GM18505 (cell line): Measurements from ENCODE around the gene TBX1.
"Not testable (repeated sequence)": the region's sequence is repeated elsewhere in the genome, so short reads cannot be mapped to it uniquely, and the experiment has no call there.

Experiments used
- ATAC-seq: cut with Tn5 transposase; IDR thresholded peaks from one replicate; pipeline ENCODE4 v1.9.1; 2021; ENCODE audit not compliant: unreplicated experiment
- POLR2A ChIP-seq: IDR thresholded peaks from 4 replicates; pipeline ENCODE4 v1.6.1; 2011; ENCODE audit warnings: borderline replicate concordance; ENCODE audit not compliant: insufficient read depth, insufficient read length; ENCODE audit errors: extremely low read depth

The TBX1 gene

DNA sequence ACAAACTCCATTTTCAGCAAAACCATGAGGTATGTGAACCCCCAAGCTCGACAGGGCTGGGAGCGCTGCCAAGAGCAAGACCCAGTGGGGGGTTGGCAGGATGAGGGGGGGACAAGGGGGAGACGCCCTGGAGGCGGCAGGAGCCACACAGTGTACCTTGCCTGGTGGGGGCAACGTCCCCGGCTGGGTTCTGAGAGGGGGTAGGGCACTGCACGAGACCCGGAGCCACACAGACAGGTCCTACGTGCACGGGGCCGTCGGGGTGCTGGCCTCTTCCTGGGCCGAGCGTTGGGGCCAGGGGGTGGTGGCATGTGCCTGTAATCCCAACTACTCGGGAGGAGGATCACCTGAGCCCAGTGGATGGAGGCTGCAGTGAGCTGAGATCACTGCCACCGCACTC is 28.8 kb downstream of the TBX1 start:
- ATAC-seq, result no peak
- TF ChIP-seq POLR2A, result no peak

DNA sequence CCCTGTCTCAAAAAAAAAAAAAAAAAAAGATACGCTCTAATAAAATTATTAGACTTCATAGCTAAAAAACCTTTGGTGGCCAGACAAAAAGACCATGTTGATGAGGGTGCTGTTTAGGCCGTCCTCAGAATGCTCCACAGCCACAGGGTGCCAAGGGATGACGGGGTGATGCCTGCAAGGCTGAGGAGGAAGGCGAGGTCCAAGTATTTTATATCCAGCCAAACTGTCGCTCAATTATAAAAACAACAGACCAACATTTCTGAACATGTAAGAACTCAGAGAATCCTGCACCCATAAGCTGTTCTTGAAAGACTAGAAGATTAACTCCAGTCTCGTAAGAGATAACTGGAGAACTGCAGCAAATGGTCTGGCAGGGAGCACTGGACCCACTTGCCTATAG is 29.2 kb downstream of the TBX1 start:
- no peak for ATAC-seq
- TF ChIP-seq POLR2A, result no peak

GRCh38 chr22:19791243-19791642 is 30.7 kb downstream of the TBX1 start:
- no peak for ATAC-seq
- TF ChIP-seq POLR2A, result no peak

GRCh38 chr22:19791894-19792293 is 31.3 kb downstream of the TBX1 start:
- no peak for TF ChIP-seq POLR2A
- no peak for ATAC-seq

DNA sequence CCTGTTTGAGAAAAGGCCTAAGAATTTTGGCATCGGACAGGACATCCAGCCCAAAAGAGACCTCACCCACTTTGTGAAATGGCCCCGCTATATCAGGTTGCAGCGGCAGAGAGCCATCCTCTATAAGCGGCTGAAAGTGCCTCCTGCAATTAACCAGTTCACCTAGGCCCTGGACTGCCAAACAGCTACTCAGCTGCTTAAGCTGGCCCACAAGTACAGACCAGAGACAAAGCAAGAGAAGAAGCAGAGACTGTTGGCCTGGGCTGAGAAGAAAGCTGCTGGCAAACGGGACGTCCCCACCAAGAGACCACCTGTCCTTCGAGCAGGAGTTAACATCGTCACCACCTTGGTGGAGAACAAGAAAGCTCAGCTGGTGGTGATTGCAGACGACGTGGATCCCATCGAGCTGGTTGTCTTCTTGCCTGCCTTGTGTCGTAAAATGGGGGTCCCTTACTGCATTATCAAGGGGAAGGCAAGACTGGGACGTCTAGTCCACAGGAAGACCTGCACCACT is 31.9 kb downstream of the TBX1 start:
- not testable (repeated sequence) for ATAC-seq

DNA sequence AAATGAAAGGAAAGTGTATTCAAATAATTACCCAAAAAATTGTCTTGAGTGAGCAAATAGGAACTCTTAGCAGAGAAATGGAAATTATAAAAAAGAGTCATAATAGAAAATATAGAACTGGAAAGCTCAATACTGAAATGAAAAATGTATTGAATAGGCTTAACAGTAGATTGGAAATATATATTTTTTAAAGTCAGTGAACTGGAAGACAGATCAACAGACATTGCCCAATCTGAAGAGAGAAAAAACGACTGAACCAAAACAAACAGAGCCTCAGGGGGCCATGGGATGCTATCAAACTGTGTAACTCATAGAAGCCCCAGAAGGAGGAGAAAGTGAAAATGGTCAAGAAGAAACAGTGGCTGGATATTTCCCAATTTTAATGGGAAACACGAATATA is 32.6 kb downstream of the TBX1 start:
- ATAC-seq, result no peak

DNA sequence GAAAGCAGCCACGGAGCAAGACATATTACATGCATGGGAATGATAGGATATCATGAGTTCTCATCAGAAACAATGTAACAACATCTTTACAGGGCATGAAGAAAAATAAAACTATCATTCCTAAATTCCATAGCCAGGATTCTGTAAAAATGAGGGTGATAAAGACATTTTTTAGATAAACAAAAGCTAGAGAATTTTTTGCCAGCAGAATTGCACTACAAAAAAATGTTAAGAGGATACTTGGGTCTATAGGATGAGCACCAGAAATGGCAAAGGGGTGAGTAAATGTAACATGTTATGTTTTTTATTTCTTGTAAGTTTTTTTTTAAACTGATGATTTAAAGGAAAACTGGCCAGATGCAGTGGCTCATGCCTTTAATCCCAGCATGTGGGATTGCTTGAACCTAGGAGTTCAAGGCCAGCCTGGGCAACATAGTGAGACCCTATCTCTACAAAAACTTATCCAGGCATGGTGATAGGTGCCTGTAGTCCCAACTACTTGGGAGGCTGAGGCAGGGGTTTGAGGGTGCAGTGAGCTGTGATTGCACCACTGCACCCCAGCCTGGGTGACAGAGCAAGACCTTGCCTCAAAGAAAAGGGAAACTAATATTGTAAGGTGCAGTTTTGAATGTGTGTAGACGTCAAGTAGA is 33.2 kb downstream of the TBX1 start:
- no peak for ATAC-seq
- TF ChIP-seq POLR2A, result no peak

More for the DNA sequence above, 32.6 kb downstream of the TBX1 start:
- TF ChIP-seq POLR2A, result no peak

- ATAC-seq, result no peak
- no peak for TF ChIP-seq POLR2A
Measured at GRCh38 chr22:19795617-19796008, 35.0 kb downstream of the TBX1 start.

DNA sequence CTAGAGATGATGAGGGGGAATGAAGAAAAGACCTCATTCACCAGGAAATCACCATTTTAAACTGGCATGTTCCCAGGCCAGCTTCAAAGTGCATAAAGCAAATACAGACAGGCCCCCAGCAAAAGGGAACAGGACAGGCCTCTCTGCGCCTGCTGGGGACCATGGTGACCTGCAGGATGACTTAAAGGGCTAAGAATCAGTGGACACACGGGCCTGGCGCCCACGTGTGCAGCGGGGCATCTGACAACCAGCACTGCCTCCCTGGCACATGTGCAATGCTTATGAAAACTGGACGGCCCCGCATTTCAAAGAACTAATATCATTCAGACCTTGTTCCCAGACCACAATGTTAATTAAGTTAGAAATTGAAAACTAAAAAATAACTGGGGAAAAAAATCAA is 35.6 kb downstream of the TBX1 start:
- TF ChIP-seq POLR2A, result no peak
- no peak for ATAC-seq

DNA sequence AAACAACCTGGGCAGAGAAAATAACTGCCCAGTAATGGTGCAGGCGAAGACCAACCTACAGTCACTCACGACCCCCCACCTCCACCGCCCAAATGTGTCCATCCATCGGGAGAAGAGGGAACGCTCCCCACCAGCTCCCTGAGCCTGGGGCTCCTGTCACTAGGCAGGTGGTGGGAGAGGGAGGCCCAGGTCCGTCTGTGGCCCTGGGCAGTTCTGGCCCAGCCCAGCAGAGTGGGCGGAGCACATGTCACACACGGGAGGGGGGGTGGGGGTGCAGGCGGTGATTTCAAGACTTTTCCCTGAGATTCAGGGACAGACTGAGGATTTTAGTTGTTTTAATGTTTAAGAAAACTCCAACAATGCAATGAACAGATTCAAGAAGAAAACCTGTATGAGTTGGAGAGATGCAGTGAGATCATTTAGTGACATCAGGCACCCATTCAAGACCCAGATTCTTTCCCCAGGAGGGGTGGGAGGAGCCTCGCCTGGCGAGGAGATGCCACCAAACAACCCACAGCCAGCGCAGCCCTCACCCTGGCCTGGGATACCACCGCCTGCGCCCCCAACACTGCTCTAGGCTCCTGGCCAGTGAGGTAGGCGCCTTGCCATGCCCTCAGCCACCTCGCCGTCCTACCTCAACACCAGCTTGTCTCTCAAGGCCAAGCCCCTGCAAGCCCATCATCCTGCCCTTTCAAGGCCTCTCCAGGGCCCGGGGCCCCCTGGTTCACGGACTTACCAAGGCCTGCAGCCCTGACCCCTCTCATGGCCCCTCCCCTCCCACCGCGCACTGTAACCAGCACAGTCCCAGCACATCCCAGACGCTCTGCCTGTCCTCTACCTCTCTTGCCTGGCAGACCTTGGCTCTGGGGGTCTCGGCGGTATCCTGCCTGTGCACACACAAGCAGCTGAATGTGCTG is 36.8 kb downstream of the TBX1 start:
- TF ChIP-seq POLR2A, result no peak
- ATAC-seq, result no peak

- TF ChIP-seq POLR2A, result no peak
- no peak for ATAC-seq
Measured at GRCh38 chr22:19798003-19798665, 37.6 kb downstream of the TBX1 start.

DNA sequence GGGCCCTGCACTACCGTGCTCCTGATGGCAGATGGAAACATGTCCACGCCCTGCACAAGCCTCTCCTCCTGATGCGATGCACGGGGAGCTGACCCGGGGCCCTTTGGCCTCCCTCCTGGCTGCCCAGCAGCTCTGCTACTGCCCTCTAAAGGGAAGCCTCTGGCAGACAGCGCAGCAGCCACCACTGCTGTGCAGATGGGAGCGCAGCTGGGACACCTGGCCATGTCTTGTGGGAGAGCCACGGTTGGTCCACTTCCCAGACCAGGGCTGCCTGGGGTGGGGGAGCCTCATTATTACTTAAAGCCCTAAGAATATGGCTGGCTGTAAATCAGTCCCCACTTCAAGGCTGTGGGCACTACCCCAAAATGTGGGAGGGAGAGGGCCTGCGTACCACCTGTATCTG is 38.3 kb downstream of the TBX1 start:
- TF ChIP-seq POLR2A, result no peak
- ATAC-seq, result no peak

- ATAC-seq, result no peak
- no peak for TF ChIP-seq POLR2A
Measured at GRCh38 chr22:19799322-19800190, 39.0 kb downstream of the TBX1 start.

DNA sequence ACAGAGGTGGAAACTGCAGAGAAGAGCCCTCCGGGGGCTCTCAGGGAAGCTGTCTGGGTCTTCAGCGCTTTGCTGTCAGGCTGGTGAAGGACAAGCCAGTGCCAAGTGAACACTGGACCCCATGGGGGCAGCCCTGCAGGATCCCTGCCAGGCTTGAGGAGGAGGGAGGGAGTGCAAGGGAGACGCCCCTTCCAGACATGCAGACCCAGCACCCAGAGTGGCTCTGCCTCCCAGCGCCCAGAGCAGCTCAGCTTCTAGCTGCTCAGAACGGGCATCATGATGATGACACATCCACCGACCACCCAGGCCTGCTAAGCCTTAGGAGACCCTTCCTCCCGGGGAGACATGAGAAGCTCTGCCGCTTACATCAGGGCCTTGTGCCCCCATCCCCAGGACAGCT is 39.7 kb downstream of the TBX1 start:
- ATAC-seq, result no peak
- TF ChIP-seq POLR2A, result no peak
